Measurements from ENCODE around the gene PARD3B. TPM values are rescaled to one million over a fixed set of nuclear protein-coding genes. Genes with fewer than 3 reads are reported as not detected.

Gene PARD3B
- total RNA-seq, 1 donor from 2014 or later = 0.96 TPM

DNA sequence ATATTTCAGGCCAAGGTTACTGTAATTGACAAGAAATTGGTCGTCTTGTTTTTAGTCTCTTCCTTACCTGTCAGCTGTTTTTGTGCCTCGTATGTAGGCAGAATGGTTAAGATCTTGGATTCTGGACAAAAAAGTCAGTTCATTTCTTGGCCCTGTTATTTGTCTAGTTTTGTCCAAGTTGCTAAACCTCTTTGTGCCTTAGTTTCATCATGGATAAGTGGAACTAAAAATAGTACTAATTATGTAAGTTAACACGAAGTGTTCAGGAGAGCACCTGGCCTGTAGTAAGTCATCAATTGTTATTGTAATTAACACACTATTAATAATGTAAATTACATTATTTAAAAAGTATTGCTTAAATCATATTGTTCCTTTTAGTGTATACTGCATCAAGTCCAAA is 148.0 kb downstream of the PARD3B start:
- intact Hi-C loops (cut with micrococcal nuclease) = loop anchor here (2.0 to 10.0 kb wide), 3 partner anchors 618 to 1192 kb away; partner anchors contain the start of gene NRP2

DNA sequence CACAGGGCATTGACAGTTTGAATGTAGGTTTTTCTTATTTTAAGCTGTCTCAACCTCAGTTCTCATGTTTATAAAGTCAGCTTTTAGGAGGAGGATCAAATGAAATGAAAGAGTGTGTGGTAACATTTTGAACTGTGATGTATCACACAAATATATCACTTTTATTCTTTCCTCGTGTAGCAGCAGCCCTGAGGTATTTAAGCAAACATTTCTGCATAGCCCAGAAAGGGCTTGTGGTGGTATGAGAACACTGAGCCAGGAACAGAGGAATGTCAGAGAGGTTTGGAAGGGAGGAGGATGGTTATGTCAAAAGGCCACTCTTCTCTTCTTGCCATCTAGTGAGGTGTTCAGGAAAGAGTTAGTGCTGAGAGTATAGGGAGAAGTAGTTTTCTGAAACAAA is 150.2 kb downstream of the PARD3B start:
- intact Hi-C loops (cut with micrococcal nuclease) = loop anchor here (10.0 kb wide), 2 partner anchors 621 to 1189 kb away; no protein-coding TSS in a partner anchor

DNA sequence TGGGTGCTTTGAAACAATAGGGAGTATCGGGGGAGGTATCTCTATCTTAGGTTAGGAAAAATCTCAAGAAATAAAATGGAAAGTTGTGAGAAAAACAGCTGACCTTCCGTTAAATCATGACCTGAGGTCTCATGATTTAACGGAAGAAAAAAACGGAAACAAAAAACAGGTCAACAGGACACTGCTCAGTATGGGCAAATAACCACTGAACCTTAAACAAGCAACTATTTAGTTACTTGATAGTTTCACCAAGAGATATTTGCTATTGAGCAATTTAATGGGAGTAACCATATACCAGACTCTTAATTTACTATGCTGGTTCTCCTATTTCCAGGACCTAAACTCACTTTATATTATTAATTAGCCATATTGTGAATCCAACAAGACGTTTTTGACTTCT is 150.8 kb downstream of the PARD3B start:
- intact Hi-C loops (cut with micrococcal nuclease) = loop anchor here (10.0 kb wide), 2 partner anchors 621 to 1189 kb away; no protein-coding TSS in a partner anchor

DNA sequence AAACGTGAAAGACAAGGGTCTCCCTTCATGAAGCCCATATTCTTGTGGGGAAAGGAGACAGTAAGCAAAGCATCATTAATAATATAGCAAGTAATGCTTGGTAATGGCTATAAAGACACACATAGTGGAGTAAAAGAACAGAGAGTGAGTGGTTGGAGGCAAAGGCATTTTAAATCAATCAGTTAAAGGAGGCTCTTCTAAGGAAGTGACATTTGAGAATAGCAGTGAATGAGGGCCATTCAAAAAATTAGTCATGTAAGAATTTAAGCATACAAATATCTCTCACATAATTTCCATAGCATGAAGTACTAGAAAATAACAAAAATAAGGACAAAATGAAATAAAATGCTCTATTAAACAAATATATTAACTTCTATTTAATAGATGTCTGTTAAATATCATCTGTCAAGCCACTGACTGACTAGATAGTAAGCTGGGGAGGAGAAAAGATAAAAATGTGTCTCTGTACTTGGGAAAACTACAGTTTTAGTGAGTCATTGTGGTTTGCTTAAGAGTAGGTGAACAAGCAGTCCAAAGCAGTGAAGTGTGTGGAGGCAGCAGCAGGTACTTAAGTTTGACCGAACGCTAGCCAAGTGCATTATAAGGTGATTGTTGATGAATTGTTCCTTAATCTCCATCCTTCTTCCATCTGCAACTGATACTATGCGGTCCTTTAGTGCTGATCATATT is 160.1 kb downstream of the PARD3B start:
- intact Hi-C loops (cut with micrococcal nuclease) = no loop called here

DNA sequence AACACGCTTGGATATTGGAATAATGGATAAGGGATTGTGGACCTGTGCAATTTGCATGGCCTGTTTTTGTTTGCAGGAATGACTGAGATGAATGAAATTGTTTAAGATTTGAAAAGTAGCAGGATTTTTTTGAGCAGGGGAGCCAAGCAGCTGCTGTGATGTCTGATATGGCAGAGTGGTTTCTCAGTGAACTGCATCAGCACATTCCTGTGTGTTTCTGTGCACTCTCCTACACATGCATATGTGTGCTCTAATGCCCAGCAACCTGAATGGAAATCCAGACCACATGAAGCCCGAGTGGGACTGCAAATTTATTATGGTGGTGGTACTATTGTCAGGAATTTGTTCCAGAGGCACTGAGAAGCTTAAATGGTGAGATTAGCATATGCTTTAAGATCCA is 161.7 kb downstream of the PARD3B start:
- intact Hi-C loops (cut with micrococcal nuclease) = no loop called here

DNA sequence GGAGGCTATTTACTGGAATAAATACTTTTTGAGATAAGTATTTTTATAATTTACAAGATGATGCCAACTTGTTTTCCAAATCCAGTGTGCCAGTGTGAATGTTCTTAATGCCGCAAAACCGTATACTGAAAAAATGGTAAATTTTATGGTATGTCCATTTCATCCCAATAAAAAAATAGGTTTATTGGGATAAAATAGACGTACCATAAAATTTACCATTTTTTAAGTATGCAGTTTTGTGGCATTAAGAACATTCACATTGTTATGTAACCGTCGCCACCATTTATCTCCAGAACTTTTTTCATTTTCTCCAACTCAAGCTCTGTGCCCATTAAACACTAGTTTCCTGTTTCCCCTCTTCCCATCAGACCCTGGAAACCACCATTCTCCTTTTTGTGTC is 167.9 kb downstream of the PARD3B start:
- intact Hi-C loops (cut with micrococcal nuclease) = no loop called here

DNA sequence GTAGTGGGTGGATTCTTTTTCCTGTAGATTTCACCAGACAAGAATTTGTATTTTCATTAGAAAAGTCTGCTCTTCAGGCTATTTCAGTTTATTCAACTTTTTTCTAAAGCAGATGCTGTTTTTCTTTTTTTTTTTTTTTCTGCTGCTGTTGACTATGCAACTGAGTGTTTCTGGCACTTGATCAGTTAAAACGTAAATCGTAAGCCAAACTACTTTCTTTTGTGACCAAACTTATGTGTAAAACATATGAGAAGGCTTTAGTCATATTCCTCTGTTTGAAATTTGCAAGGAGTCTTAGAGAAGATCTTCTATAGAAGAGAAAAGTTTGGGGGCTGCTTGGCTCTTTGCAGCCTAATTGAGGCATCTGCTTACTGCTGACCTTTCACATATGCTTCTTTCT is 170.1 kb downstream of the PARD3B start:
- intact Hi-C loops (cut with micrococcal nuclease) = no loop called here

DNA sequence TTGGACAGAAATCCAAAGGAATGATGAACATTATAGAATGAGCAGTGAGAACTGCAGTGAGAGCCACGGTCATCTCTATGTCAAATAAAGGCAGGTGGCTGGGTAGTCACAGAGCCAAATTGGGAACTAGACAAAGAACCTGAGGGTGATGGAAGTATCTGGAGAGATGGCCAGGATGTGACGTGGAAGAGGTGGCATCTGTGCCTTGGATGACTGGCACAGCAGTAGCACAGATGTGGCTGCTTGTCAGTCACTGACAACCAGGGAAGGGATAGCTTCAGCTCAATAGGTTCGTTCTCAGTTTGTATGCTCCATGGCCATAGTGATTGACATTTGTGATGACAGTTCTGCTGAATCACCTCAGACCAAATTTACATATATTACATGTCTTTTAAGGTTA is 172.3 kb downstream of the PARD3B start:
- intact Hi-C loops (cut with micrococcal nuclease) = no loop called here

DNA sequence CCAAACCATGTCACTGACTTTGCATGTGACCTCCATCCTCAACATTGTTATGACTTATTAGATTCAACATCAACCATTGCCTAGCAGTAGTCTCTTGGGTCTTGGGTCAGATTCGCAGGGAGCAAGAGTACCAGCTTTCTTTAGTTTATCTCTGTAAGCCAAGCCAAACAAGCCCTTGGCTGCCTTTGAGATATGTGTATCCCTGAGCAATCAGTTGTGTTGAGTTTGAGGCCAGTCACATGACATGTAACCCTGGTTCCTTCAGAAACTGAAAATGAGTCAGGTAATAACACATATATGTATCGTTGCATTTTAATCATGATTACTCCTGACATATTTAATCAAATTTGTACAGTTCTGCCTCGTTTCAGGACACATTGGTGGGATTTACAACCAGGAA is 173.3 kb downstream of the PARD3B start:
- intact Hi-C loops (cut with micrococcal nuclease) = no loop called here

DNA sequence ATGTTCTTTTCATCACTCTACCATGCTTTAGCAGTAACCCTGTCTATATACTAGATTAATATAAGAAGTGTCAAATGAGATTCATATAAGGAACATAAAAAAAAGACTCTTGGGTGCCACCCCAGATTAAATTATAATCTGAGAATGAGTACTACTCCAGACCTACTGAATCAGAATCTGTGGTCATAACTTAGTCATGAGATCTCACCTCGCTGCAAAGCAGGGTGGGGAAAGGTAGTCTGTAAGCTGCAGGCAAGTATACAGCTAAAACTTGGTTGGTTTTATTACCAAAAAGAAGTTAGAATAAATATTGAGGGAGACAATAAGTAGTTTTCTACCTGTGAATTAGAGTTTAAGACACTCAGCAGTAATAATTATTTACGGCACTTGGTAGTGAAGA is 175.6 kb downstream of the PARD3B start:
- intact Hi-C loops (cut with micrococcal nuclease) = no loop called here

DNA sequence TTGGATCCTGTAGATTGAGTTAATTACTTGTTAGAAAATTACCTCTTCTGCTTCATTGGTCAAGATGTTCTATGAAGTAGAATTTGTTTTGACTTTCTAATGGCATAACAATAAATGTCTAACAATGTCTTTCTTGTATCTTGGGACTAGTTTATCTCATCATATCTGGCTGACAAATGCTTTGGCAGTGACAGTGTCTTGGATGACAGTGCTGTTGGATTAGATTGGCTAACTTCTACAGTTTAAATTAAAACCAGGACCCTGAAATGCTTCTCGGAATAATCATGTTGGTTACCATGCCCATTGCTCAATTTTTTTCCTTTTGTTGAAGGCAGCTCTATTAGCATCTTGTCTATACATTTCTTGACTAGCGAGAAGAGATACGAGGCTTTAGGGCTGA is 176.9 kb downstream of the PARD3B start:
- intact Hi-C loops (cut with micrococcal nuclease) = no loop called here

DNA sequence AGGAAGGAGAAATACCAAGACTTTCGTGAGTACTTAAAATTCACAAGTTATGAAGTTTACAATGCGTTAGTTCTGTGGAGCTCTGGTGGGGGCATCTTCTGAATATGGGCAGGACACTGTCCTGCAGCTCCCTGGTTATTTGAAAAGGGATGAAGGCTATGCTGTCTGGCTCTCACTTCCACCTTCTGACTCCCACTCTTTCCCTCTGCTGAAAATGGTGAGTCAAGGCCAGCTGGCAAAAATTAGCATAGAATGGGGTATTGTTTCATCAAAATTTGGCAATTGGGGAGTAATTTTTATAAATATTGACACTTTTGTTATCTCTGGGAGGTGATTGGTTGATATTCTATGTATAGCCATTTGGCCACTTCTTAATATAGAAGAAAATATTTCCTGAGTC is 177.4 kb downstream of the PARD3B start:
- intact Hi-C loops (cut with micrococcal nuclease) = no loop called here

DNA sequence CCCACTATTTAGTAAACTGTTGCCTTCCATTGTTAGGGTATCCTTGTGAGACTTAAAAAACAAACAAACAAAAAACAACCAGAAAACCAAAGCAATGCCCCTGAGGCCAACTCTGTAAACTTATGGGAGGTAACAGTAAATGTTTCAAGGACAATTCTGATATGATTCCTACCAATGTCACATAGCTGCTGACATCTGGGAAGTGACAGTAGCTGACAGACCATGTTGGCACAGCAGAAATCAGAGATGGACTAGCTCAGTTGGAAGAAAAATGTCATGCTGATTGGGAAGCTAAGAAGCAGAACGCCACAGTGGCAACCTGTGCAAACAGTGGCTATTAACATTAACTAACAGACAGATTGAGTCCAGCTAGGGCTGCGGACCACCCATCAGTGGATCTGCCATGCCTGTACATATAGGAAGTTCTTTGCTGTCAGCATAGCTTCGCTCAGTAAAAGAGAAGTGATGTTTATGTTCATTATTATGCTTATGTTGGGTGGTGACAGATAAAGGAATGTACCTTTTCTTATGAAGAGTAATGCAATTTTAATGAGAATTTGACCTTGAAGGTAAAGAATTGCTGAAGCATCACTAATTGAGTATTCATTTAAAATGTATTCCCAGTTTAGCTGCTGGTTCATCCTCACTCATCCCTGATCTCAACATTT is 180.6 kb downstream of the PARD3B start:
- intact Hi-C loops (cut with micrococcal nuclease) = no loop called here

DNA sequence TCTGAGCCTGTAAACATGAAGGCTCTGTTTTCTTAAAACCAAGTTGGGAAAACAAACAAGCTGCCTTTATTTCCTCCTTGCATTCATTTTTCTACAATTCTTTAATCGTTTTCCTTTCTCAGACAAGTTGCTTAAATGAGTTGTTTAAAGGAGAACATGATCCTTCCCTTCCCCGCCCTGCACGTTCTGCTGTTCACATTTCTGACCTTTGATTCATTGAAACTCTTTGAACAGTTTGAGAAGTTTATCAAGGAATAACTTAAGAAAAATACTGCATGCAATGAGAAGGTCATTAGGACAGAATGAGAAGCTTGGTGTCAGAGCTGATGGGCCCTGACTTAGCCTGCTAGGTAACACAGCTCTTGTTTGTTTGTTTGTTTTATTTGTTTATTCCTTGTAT is 181.6 kb downstream of the PARD3B start:
- intact Hi-C loops (cut with micrococcal nuclease) = no loop called here

DNA sequence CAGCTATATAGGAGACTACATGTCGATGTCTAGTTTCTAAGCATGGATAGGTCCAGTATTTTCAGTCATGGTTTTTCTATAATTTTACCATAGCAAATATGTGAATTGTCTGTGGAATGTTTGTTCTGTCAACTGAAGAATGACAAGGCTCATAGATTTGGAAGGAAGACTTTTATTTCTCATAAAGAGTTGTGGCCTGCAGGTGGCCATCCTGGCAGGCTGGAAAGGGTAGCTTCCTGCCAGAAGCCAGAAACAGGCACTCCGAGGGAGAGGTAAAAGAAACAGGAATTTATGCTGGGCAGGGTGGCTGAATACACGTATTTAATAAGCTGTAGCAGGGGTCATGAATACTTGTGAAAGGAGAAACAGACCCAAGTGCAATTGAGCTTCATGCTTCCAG is 182.1 kb downstream of the PARD3B start:
- intact Hi-C loops (cut with micrococcal nuclease) = no loop called here

DNA sequence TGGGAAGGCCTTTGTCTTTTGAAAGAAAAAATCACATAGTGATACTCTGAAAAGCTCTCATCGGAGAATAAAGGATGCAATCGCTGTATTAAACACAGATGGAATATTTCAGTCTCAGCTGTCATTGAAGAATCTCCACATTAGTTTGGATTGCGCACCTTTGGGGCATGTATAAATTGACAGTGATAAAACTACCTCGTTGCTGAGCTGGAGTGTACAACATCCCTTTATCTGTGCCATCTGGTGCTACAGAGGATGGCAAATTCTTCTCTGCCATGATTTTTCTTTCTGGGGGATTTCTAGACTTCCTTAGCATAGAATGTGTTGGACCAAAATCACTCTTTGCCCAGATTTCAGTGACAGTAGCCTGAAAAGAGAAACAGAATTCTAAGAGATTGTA is 185.3 kb downstream of the PARD3B start:
- intact Hi-C loops (cut with micrococcal nuclease) = no loop called here

DNA sequence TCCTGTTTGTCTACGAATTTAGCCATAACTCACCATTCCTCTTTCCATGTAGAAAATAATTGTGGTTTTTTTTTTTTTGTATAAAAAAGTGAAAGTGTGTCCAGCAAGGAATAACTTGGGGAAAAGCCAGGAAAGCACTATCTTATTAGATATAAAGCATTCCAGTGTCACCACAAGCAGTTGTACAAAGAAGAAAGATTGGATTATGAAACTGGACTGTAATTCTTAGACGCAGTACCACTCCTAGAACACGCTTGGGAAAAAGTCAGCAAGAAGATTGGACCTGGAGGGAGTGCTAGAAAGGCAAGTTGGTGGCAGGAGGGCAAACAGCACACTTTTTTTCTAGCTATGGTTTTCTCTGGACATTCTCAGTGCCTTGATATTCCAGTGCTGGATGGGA is 186.7 kb downstream of the PARD3B start:
- intact Hi-C loops (cut with micrococcal nuclease) = no loop called here

DNA sequence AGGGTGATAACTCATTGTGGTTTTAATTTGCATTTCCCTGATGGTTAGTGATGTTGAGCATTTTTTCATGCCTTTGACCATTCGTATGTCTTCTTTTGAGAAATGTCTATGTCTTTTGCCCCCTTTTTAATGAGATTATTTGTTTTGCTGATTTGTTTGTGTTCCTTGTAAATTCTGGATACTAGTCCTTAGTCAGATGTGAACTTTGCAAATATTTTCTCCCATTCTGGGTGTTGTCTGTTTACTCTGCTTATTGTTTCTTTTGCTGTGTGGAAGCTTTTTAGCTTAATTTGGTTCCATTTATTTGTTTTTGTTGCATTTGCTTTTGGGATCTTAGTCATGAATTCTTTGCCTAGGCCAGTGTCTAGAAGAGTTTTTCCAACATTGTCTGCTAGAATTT is 192.0 kb downstream of the PARD3B start:
- intact Hi-C loops (cut with micrococcal nuclease) = no loop called here

DNA sequence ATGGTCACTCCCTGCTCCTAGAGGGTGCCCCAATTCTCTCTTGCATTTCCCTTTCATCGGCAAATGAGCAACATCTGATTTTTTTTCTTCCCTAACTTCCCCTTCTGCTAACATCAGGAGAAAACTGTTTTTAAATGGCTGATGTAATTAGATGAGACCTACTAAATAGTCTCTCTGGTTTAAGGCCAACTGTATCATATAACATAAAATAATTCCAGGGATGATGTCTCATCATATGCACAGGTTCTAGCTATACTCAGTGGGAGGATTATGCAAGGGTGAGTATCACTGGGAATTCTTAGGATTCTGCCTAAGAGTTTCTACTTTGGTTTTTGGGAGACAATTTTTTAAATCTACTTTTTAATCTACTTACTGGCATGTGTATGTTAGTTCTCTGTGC is 193.4 kb downstream of the PARD3B start:
- intact Hi-C loops (cut with micrococcal nuclease) = no loop called here

DNA sequence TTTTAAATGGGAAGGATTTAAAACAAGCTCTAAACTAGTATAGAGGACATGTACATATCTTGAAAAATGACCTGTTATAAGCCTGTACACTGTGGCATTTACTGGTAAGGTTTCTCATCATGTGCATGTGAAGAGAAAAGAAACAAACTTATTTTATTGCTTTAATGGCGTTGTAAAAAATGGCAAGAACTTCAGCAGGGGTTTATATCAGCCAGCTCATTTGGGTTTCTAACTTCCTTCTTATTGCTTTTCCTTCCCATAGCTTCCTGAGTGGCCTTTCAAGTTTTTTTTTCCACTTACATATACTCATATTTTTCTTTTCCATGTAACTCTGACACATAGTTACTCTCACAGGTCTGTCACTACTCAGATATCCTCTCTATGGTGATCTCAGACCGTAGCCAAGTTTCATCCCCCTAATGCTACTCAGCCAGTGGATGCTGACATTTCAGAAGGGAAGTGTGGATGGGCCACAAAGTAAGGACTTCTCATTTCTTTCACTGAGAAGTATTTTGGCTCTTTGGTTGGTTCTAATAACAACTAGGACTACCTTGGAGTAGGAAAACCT is 198.2 kb downstream of the PARD3B start:
- intact Hi-C loops (cut with micrococcal nuclease) = no loop called here

DNA sequence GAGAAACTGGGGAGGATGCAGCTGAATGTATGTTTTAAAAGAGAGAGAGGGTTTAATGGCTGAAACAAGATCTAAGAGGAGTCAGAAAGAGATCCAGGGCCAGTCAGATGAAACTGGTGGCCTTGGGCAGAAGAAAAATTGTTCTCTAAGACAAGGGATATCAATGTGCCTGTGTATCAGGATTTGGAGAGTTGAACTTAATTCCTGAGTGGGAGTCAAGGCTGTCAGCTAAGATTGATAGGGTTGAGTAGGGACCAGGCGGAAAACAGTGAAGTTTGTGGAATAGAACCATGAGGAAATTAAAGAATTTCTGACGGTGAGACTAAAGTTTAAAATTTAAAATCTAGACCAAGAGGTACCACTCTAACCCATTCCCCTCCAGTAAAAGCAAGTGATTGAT is 199.2 kb downstream of the PARD3B start:
- intact Hi-C loops (cut with micrococcal nuclease) = no loop called here

DNA sequence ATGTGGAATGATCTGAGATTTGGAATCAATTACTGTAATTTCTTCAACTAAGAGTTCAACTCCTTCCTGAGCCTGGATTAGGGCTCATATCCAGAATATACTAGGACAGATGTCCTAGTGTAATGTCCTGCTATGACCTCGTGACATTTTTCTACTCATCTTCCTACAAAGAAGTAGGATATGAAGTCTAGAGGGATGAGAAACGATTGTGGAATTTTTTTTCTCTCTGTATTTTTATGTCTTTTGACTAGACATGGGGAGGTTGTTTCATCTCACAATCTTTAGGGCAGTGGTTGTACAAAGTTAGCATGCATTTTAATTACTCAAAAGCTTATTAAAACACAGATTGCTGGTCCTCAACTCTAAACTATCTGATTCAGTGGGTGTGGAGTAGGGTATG is 203.0 kb downstream of the PARD3B start:
- intact Hi-C loops (cut with micrococcal nuclease) = no loop called here

DNA sequence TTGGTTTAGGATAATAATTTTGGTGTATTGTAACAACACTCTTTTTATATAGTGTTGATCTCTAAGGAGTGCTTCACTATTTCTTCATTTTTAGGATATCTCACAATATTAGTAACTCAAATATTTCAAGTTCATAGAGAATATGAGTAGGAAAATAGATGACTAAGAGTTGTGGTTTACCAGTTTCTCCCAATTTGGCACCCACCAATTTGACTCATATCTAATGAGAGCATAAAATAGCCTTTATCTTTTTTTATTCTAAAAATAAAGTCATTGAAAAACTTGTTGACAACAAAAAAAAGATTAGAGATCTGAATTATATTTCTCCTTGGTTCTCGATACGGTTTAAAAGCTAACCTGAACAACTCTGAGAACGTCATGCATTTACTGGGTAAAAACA is 204.0 kb downstream of the PARD3B start:
- intact Hi-C loops (cut with micrococcal nuclease) = no loop called here

Measured in T-helper 1 cell treated with Interleukin-12 subunit alpha and Interleukin-12 subunit beta and Interleukin-4 antibody, amounts not matched to agents 30 ng/mL and 1 ng/mL, for 36 hours (primary cell).